ENCODE measurements around the gene C19orf33.
A peak's percentile ranks its signal among the peaks of the same experiment; 100 is the strongest.
"Not testable (repeated sequence)": the region's sequence is repeated elsewhere in the genome, so short reads cannot be mapped to it uniquely, and the experiment has no call there.

C19orf33 gene

GRCh38 chr19:38309615-38310278, 5.7 kb downstream of the C19orf33 start:
- DNase-seq = no peak

DNA sequence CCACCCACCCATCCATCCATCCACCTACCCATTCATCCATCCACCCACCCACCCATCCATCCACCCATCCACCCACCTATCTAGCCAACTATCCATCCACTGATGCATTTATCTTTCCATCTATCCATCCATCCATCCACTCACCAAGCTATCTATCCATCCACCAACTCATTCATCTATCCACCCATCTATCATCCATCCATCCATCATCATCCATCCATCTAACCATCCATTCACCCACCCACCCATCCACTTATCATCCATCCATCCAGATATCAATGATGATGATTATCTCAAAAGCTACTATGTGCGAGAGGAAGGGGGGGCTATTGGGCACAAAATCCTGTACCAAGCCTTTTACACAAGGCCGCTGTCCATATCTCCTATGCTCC, 6.2 kb downstream of the C19orf33 start:
- DNase-seq = no peak

GRCh38 chr19:38310986-38311385, 6.9 kb downstream of the C19orf33 start:
- DNase-seq = no peak

DNA sequence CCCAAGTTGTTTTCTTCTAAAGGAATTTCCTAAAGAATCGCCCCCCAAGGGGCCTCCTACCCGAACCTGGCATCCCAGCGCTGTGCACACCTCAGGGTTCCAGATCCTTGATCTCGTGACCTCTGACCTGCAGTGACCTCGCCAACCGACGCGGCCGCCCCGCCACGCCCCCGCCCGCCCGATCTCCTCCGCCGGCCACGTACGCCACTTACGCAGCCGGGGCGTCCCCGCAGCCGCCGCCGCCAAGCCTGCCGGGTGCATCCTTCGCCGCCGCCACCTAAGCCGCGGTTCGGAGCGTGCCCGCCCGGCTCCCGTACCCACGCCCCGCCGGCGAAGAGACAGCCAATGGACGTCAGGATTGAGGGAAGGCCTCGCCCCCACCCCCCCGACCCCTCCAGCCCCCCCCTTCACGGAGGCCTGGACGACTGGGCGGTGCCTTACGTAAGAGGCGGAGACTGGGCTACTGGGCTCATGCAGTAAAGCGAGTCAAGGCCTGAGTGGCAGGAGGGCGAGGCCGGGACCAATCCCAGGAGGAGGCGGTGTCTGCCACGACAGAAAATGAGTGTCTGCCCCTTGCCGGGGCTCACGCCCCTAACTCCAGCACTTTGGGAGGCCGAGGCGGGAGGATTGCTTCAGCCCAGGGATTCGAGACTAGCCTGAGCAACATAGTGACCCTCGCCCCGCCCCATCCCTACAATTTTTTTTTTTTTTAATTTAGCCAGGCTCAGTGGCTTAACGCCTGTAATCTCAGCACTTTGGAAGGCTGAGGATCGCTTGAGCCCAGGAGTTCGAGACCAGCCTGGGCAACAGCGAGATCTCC, 11.8 kb downstream of the C19orf33 start, which contains the start of gene YIF1B:
TSS of gene YIF1B (minus strand) at position 291 of the 820 bp plus-strand sequence. CDS start at position 261, 30 bp downstream.
- DNase-seq = peak; percentile 99

- DNase-seq = no peak
Observed at GRCh38 chr19:38316477-38317067, 12.5 kb downstream of the C19orf33 start.

DNA sequence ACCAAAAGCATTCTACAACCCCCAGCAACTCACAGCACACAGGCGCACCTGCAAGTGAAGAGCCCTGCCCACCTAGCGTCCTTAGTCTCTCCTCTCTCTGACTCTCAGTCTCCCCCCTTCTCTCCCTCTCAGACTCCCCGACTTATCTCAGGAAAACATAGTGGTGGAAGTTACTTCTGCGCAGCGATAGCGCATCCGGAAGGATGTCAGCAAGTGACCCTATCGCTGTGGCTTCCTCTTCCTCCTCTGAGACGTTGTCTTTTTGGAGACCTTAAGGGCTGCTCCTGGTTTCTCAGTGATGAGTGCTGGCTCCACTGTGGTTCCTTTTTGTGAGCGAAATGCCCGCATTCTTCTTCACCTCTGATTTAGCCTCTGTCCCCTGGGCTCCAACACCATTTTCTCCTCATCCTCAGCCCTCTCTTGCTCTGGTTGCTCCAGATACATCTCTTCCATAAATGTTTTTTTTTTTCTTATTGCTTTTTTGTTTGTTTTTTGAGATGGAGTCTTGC, 13.1 kb downstream of the C19orf33 start:
- no peak for DNase-seq

- no peak for DNase-seq
Observed at GRCh38 chr19:38318660-38319059, 14.6 kb downstream of the C19orf33 start.

GRCh38 chr19:38319421-38320258, 15.6 kb downstream of the C19orf33 start, which contains the start of gene KCNK6:
Gene KCNK6, plus strand, starts transcription at chr19:38319845. Its CDS starts 106 bp downstream, at chr19:38319951.
- peak; percentile 70 for DNase-seq

GRCh38 chr19:38320969-38321339, 16.9 kb downstream of the C19orf33 start:
- DNase-seq = no peak

DNA sequence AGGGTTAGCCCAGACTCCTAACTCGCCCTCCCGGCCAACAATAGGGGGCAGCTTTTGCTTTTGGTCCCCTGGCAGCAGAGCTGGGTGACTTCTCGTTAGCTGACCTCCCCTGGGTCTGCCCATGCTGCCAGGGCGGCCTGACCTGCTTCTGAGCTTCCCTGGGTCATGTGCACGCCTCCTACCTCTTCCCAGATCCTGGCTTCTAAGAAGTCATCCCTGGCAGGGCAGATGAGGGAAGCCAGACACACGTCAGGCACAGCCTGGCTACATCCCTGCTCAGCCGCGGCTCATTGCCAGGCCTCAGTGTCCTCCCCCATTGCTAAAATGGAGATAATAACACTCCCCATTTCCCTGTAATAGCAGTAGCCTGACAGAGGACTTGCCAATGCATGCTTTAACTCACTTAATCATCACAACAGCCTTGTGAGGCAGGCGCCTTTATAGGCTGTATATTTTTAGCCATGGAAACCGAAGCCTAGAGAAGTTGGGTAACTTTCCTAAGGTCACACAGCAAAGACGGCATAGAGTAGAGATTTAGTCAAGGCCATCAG, 17.7 kb downstream of the C19orf33 start:
- DNase-seq = no peak

GRCh38 chr19:38323291-38323690, 19.2 kb downstream of the C19orf33 start:
- no peak for DNase-seq

- DNase-seq = no peak
Observed at GRCh38 chr19:38324431-38324830, 20.4 kb downstream of the C19orf33 start.

GRCh38 chr19:38326591-38326990, 22.5 kb downstream of the C19orf33 start:
- no peak for DNase-seq

DNA sequence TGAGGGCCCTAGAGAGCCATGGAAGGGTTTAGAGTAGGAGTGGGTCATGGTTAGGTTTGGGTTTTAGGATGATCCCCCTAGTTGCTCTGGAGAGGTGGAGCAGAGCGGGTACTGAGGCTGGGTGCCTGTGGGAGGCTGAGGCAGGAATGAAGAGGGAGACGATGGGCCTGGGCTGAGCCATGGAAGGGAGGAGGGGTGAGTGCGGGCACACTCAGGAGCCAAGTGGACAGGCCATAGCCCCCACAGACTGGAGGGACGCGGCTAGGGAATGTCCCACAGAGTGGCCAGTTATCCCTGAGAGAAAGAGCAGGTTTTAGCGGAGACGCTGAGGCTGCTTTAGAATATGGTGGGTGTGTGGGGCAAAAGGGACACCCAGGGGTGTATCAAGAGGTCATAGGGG, 25.6 kb downstream of the C19orf33 start:
- DNase-seq = no peak

DNA sequence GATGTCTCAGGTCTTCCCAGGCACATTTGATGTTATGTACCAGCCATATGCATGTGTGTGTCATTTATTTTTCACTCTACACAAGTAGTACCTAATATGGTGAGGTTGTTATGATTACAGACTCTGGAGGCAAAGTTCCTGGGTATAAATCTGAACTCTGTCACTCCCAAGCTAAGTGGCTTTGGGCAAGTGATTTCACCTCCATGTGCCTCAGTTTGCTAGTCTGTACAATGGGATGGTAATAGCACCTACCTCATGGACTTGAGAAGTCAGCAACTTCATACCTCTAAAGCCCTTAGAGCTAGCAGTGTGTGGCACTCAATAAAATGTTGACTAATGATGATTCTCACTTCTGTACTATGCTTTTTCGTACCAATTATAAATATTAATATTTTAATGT, 27.7 kb downstream of the C19orf33 start:
- DNase-seq = no peak

- no peak for DNase-seq
Observed at GRCh38 chr19:38333245-38333644, 29.2 kb downstream of the C19orf33 start.

DNA sequence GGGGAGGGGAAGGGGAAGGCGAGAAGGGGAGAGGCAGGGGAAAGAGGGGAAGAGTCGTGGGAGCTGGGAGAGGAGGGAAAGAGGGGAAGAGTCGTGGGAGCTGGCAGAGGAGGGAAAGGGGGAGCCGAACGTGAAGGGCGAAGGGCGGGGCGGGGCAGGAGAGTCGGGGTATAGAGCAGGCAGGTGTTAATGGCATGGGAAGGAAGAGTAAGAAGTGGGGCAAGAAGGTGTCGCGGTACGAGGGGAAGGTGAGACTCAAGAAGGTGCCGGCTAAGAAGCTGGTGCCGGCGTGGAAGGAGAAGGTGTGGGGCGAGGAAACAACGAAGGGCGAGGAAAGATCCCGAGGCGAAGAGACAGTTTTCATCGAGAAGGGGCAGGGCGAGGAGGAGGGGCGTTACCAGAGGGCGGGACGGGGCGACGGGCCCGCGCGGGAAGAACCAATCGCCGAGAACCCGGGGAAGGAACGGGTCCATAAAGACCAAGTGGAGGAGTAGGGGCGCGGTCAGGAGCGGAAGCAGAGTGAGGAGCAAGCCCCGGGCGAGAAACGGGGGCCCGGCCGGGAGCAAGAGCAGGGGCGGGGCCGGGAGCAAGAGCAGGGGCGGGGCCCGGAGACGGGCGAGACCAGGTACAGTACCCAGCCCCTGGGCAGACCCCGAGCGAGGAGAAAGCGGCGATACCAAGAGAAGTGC, 32.0 kb downstream of the C19orf33 start:
- peak; percentile 97 for DNase-seq

GRCh38 chr19:38336638-38337359, 32.7 kb downstream of the C19orf33 start:
- peak; percentile 93 for DNase-seq

DNA sequence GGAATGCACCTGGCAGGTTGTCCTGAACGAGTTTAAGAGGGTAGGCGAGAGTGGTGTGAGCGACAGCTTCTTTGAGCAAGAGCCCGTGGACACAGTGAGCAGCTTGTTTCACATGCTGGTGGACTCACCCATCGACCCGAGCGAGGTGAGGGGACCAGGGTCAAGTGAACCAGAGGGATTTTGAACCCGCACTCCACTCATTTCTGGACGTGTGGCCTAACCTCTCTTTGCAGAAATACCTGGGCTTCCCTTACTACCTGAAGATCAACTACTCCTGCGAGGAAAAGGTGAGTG, 33.3 kb downstream of the C19orf33 start:
- no peak for DNase-seq

DNA sequence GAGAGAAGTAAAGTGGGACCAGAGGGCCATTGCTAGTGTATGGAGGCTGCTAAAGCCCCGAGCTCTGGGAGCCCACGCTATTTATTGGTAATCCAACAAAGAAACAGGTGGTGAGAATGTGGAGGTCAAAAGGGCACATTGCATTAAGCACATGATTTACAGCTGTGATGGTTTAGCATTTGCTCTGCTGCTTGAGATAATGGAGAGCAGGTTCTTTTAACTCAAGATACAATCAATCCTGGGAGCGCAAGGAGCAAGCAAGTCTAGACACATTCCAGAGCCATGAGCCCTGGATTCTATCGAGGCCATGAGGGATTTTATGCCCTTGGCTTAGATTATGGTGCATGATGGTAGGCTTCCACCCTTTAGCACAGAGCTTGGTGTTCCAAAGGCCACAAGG, 35.0 kb downstream of the C19orf33 start:
- DNase-seq = not testable (repeated sequence)

GRCh38 chr19:38340927-38341326, 36.9 kb downstream of the C19orf33 start:
- no peak for DNase-seq
